BE2C (cell line): Measurements from ENCODE around the gene ZNRD2.

Experiments
- DNase-seq: peaks from one replicate; pipeline ENCODE4 v3.0.0-alpha.2; 2020
- H3K27me3 ChIP-seq: fragments of 250-450 bp; sonication (Bioruptor Pico); 2 replicates; pipeline ENCODE4 v1.5.1; 2020; ENCODE audit warnings: mild to moderate bottlenecking
- H3K36me3 ChIP-seq: fragments of 250-450 bp; sonication (Bioruptor Pico); 2 replicates; pipeline ENCODE4 v1.5.1; 2020; ENCODE audit warnings: mild to moderate bottlenecking
- H3K4me1 ChIP-seq: fragments of 250-450 bp; sonication (Bioruptor Pico); 2 replicates; pipeline ENCODE4 v1.5.1; 2020
- H3K4me3 ChIP-seq: 2 replicates; pipeline ENCODE4 v1.5.1; 2011; ENCODE audit warnings: low read depth, low read length
- H3K9me3 ChIP-seq: fragments of 250-450 bp; sonication (Bioruptor Pico); 2 replicates; pipeline ENCODE4 v1.5.1; 2020
- CTCF ChIP-seq: IDR thresholded peaks from 2 replicates; pipeline ENCODE4 v1.5.1; 2012; ENCODE audit warnings: mild to moderate bottlenecking, low read depth, low read length

The ZNRD2 gene

GRCh38 chr11:65595543-65596281, 25.4 kb downstream of the ZNRD2 start, which contains the start of gene KCNK7:
TSS of gene KCNK7 (minus strand) at chr11:65595800. CDS start at chr11:65595772, 28 bp downstream.
- no peak for TF ChIP-seq CTCF
- no peaks in the 10 kb centered on the region for H3K36me3 ChIP-seq
- no peaks in the 10 kb centered on the region for H3K9me3 ChIP-seq
- H3K4me3 ChIP-seq: no peak within 1 kb of the TSS
- no peak for DNase-seq
- no peaks in the 10 kb centered on the region for H3K27me3 ChIP-seq
- H3K4me1 ChIP-seq: no peaks in the 10 kb centered on the region

- H3K27me3 ChIP-seq: no peaks in the 10 kb centered on the region
- no peaks in the 10 kb centered on the region for H3K9me3 ChIP-seq
- DNase-seq: no peak
- H3K4me3 ChIP-seq: no peak overlapping the region
- no peak for TF ChIP-seq CTCF
- H3K4me1 ChIP-seq: no peaks in the 10 kb centered on the region
- H3K36me3 ChIP-seq: no peaks in the 10 kb centered on the region
These were observed 26.2 kb downstream of the ZNRD2 start for GRCh38 chr11:65596520-65596919.

GRCh38 chr11:65598258-65598699, 28.0 kb downstream of the ZNRD2 start:
- no peaks in the 10 kb centered on the region for H3K9me3 ChIP-seq
- no peak overlapping the region for H3K4me3 ChIP-seq
- no peak for DNase-seq
- no peaks in the 10 kb centered on the region for H3K27me3 ChIP-seq
- no peak for TF ChIP-seq CTCF
- H3K36me3 ChIP-seq: no peaks in the 10 kb centered on the region
- no peaks in the 10 kb centered on the region for H3K4me1 ChIP-seq

- Histone ChIP-seq H3K4me3 (no peak overlapping the region), H3K9me3 (no peaks in the 10 kb centered on the region), H3K27me3 (no peaks in the 10 kb centered on the region), H3K4me1 (no peaks in the 10 kb centered on the region), H3K36me3 (no peaks in the 10 kb centered on the region)
- no peak for DNase-seq
- TF ChIP-seq CTCF: no peak
These were observed 29.1 kb downstream of the ZNRD2 start for GRCh38 chr11:65599216-65599954.

GRCh38 chr11:65599955-65600246, 29.6 kb downstream of the ZNRD2 start:
- no peak for DNase-seq
- TF ChIP-seq CTCF: no peak
- no peaks in the 10 kb centered on the region for H3K4me1 ChIP-seq
- H3K9me3 ChIP-seq: no peaks in the 10 kb centered on the region
- H3K27me3 ChIP-seq: no peaks in the 10 kb centered on the region
- no peak overlapping the region for H3K4me3 ChIP-seq
- H3K36me3 ChIP-seq: no peaks in the 10 kb centered on the region

GRCh38 chr11:65604258-65604657, 34.0 kb downstream of the ZNRD2 start:
- Histone ChIP-seq H3K4me3 (no peak overlapping the region), H3K36me3 (no peaks in the 10 kb centered on the region), H3K9me3 (no peaks in the 10 kb centered on the region), H3K27me3 (no peaks in the 10 kb centered on the region), H3K4me1 (0 out of 2 replicates have a peak, but pooled peaks cover 2% of the 10 kb centered on the region)
- DNase-seq: no peak
- TF ChIP-seq CTCF: no peak
